Coronary artery (tissue), 2 donors: ENCODE measurements around the gene CCDC71.

Source experiments
- DNase-seq: peaks from one replicate; pipeline ENCODE4 v3.0.0-alpha.2; 2017; ENCODE audit warnings: low spot score
- H3K27ac ChIP-seq, 2 donors: fragments of 200-600 bp; sonication (generic); one replicate each; pipeline ENCODE4 v1.5.1; 2016 to 2019
- H3K4me3 ChIP-seq: fragments of 200-600 bp; sonication (generic); 2 replicates; pipeline ENCODE4 v1.5.1; 2016; ENCODE audit warnings: mild to moderate bottlenecking, moderate library complexity
- TF ChIP-seq, protein P1 (sequence below): fragments of 200-600 bp; sonication (generic); IDR thresholded peaks from one replicate; pipeline ENCODE4 v1.5.1; 2019; ENCODE audit warnings: antibody characterized with exemption

CCDC71 gene

DNA sequence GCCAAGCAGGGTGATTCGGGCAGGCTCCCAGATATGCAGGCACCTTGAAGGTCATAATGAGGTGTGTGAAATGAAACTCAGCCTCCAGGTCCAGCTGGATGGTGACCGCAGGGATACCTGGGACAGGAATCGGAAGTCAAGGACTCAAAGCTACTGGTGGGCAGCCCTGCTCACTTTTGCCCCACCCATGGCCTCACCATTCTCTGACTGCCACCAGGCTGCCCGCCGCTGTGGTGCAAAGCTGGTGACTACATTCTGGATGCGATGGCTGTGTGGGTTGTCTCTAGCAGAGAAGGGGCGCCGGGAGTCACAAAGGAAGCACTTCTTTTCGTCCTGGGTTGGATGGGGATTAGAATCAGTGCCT lies 34.1 kb downstream of the CCDC71 start:
- peak; percentile 58 for DNase-seq
- Histone ChIP-seq H3K27ac (peak overlapping the region; percentile 82 to 95), H3K4me3 (peak overlapping the region; percentile 90)
- TF ChIP-seq, protein P1, sequence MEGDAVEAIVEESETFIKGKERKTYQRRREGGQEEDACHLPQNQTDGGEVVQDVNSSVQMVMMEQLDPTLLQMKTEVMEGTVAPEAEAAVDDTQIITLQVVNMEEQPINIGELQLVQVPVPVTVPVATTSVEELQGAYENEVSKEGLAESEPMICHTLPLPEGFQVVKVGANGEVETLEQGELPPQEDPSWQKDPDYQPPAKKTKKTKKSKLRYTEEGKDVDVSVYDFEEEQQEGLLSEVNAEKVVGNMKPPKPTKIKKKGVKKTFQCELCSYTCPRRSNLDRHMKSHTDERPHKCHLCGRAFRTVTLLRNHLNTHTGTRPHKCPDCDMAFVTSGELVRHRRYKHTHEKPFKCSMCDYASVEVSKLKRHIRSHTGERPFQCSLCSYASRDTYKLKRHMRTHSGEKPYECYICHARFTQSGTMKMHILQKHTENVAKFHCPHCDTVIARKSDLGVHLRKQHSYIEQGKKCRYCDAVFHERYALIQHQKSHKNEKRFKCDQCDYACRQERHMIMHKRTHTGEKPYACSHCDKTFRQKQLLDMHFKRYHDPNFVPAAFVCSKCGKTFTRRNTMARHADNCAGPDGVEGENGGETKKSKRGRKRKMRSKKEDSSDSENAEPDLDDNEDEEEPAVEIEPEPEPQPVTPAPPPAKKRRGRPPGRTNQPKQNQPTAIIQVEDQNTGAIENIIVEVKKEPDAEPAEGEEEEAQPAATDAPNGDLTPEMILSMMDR: no peak

DNA sequence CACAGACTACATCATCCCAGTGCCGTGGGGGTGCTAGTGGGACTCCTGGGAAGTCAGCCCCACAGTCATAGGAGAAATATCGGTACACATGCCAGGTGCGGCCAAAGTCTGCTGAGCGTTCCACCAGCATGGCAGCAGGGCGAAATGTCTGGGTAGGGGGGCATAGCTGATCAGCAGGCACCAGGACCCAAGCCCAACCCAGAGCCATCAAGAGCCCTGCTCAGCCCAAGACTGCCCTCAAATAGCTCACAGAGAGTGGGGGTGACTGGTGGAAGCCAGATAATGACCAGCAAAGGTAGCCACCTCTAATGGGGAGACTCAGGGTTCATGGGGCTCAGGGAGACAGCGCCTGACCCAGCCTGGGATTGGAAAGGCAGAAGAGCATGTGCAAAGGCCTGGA lies 34.6 kb downstream of the CCDC71 start:
- peak overlapping the region; percentile 90 for H3K4me3 ChIP-seq
- peak; percentile 68 for DNase-seq
- TF ChIP-seq, protein P1: no peak
- peak overlapping the region; percentile 82 to 95 for H3K27ac ChIP-seq

GRCh38 chr3:49131040-49131439 lies 35.1 kb downstream of the CCDC71 start:
- H3K4me3 ChIP-seq: peak overlapping the region; percentile 90
- DNase-seq: no peak
- peak overlapping the region in 1 of 2 donors; percentile 95 for H3K27ac ChIP-seq
- TF ChIP-seq, protein P1: no peak

DNA sequence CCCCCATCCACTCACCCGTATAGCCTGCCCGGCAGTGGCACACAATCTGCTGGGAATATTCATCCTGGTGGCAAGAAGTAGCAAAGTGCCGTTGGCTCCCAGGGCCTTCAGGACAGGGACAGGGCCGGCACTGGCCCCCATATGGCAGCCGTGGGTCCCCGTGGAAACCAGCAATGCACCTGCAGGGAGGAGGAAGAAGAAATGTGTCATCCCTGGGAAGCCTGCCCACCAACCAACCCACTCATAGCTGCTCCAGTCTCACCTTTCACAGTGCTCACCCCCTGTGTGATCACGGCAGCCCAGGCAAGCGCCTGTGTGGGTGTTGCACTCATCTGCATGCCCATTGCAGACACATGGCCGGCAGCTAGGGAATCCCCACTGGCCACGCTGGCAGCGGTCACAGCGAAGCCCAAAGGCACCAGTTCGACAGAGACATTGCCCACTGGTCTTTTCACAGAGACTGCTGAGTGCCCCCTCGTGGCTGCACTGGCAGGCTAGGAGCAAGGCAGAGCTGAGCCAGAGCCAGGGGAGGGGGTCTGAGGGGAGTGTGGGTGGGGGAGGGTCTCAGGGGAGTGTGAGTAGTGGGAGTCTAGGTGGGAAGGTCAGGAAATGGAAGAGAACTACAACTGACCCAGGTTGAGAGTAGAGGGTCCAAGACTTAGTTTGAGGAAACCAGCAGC lies 41.0 kb downstream of the CCDC71 start:
- TF ChIP-seq, protein P1: no peak
- no peak for DNase-seq
- Histone ChIP-seq H3K27ac (no peak overlapping the region), H3K4me3 (no peak overlapping the region)

DNA sequence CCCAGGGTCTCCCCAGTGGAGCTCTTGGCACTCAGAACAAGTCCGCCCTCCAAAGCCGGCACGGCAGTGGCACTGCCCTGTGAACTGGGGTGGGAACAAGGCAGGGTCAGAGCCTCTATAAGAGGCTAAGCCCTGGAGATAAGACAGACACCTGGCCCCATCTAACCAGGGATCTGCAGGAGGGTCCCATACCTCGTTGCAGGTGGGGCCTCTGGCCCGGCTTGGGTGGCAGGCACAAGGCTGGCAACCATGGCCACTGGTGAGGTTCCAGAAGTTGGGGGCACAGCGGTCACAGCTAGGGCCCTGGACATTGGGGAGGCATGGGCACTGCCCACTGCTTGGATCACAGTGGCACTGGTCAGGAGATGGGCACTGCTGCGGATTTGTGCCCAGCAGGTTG lies 41.9 kb downstream of the CCDC71 start:
- no peak overlapping the region for H3K27ac ChIP-seq
- DNase-seq: no peak
- no peak overlapping the region for H3K4me3 ChIP-seq
- TF ChIP-seq, protein P1: no peak

DNA sequence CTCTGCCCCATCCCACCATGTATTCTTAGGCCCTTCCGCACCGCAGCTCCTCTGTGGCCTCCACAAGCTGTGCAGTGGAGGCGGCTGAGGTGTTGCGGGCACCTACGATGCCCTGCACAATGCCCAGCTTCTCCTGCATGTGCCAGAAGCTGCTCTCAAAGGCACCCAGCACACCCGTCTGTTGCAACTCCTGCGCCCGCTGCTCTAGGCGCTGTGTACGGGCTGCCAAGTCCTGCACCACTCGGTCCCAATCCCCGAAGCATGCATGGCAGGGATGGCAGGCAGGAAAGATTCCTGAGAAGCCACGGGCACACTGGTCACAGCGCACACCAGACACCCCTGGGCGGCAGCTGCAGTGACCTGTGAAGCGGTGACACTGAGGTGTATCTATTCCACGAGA lies 42.4 kb downstream of the CCDC71 start:
- TF ChIP-seq, protein P1: no peak
- H3K27ac ChIP-seq: no peak overlapping the region
- no peak overlapping the region for H3K4me3 ChIP-seq
- DNase-seq: no peak

- Histone ChIP-seq H3K27ac (no peak overlapping the region), H3K4me3 (no peak overlapping the region)
- DNase-seq: no peak
- TF ChIP-seq, protein P1: no peak
Measured at GRCh38 chr3:49122886-49123545, 43.1 kb downstream of the CCDC71 start.
